SKM-1 treated with dmso at 0.1 percent for 144 hours (cell line): ENCODE measurements around the gene LRRTM4.

Experiments
- DNase-seq: peaks from one replicate; lab custom pipeline; 2025; ENCODE audit not compliant: unreplicated experiment; lab: John Stamatoyannopoulos, UW

LRRTM4 gene

DNA sequence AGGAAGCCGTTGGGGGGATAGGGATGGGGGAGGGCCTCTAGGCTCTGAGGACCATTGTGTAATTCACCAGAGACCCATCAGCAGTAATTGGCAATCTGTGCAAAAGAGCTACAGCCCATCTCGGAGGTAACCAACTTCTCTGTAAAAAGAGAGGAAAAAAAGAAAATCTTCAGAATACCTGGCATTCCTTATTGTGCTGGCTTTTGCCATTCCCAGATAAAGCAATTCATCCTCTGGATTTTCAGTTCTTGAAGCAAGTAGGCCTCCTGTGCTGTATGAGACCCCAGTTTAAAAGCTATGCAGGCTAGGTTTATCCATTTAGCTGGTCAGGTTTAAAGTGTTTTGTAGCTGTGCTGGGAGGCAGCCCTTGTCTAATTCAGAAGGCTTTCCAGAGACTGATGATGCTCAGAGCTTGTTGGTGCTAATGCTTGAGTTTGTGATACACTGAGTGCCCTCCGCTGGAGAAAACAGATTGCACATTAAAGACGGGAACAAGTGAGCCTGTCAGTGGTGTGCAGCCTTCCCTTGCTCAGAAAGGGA, at the start of gene LRRTM4:
Gene LRRTM4, minus strand, starts transcription at position 446 of the 540 bp plus-strand sequence.
- no peak for DNase-seq

DNA sequence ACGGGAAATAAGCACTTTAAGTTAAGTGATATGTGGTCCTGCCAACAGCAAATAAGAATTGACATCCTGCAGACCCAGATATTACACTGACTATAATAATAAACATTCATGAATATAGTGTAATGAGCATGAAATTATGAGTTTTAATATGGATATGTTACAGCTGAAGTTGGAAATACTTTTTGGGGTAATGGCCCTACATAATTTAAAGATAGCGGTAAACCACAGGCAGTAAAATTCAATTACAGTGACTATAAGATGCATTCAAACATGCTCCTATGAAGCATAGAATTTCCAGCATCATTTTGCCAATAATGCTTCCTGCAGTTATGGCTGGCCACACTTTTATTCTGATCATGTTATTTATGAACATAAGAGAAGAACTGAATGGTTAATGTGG, 49.4 kb upstream of the LRRTM4 start:
- DNase-seq: no peak

DNA sequence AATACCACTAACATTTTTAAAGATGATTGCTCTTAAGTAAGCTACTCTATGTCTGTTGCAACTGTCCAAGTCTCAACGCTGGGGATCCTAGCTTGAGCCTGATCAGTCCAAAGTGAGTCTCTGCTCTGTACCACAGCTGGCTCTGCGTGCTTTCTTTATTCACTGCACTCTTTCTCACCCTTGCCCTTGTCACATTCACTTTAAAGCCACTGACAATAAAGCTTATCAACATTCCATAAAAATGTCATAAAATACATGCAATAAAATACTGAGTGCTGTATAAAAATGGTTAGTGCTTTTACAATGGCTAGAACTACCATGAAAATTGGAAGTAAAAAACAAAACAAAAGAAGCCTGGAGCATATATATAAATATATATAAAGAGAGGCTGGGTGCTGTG, 45.5 kb upstream of the LRRTM4 start:
- DNase-seq: no peak

DNA sequence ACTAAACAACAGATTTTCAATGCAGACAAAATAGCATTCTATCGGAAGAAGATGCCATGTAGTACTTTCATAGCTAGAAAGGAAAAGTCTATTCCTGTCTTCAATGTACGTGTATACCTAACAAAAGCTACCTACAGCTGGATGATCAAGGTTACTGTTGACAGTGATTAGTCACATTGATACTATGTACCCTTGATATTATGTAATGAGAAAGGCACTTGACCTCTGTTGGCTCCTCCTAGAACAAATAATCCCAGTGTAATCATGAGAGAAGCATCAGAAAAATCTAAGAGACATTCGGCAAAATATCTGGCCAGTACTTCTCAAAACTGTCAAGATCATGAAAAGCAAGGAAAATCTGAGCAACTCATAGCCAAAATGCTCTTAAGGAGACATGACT, 44.4 kb upstream of the LRRTM4 start:
- no peak for DNase-seq

DNA sequence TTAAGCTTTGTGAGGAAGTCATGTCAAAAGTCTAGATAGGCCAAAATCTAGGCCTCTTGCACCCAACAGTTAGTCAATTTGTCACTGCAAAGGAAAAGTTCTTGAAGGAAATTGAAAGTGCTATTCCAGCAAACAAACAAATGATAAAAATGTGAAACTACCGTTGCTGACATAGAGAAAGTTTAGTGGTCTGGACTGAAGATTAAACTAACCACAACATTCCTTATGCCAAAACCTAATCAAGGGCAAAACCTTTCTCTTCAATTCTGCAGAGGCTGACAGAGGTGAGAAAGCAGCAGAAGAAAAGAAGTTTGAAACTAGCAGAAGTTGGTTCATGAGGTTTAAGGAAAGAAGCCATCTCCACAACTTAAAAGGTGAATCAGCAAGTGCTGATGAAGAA, 44.0 kb upstream of the LRRTM4 start:
- DNase-seq: no peak

DNA sequence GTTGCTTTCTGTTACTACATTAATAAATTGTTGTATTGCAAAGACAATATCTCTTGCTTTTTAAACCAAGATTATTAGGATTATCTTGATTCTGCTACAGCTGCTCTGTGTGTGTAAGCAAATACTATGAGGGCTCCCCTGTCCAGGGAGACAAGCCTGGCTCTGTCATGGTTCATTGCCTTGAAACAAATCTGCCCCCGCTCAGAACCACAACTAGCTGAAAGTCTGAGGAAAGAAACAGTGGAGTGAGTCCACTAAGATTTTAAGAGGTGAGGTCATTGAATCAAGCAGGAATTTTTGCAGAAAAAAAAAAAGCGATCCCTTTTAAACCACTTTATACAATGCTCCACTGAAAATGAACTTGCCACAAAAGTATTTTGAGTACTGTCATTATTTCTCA, 30.8 kb upstream of the LRRTM4 start:
- DNase-seq: no peak

DNA sequence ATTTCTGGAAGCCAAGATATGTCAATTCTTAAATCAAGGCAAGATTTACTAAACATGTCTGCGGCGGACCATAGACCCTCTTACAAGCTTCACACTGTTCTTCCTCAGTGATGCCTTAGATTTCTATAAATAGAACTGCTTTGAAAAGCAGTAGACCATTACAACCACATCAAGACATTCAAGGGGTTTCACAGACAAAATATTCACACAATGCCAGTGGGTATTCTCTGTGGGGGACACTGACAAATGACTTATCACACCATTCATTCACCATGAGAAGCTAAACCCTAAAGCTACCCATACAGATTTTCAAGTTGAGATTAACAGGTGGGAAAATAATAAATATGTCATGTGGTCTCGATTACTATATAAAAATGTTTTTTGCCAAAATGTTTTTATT, 15.9 kb upstream of the LRRTM4 start:
- no peak for DNase-seq

DNA sequence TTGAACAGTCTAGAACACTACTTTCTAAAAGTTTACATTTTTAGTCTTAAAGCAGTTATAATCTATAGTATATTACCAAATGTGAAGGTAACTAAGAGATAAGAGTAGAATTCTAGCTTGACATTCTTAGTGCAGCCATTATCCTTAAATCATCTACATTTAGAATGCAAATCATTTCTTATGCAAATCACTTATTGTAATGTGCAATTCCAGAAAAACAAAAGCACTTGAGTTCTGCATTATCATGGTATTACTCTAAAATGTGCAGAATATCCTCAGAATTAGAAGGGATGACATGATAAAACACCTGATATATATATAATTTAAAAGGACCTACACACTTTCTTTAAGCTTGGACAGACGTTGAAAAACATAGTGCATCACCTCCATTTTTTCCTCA, 712 bp upstream of the LRRTM4 start:
- no peak for DNase-seq

DNA sequence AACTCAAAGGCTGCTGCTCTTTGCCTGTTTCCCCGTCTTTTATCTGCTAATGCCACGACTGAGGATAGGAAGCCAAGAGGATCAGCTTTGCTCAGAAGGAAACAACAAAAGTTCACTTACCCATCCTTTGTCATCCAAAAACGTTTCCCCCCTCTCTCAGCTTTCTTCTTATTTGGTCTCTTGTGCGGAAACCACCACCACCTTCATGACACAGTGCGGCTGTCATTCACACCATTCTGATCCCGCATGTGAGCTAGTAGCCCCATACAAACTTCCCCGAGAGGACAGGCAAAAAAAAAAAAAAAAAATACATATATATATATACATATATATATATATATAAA, 656 bp downstream of the LRRTM4 start:
- no peak for DNase-seq

DNA sequence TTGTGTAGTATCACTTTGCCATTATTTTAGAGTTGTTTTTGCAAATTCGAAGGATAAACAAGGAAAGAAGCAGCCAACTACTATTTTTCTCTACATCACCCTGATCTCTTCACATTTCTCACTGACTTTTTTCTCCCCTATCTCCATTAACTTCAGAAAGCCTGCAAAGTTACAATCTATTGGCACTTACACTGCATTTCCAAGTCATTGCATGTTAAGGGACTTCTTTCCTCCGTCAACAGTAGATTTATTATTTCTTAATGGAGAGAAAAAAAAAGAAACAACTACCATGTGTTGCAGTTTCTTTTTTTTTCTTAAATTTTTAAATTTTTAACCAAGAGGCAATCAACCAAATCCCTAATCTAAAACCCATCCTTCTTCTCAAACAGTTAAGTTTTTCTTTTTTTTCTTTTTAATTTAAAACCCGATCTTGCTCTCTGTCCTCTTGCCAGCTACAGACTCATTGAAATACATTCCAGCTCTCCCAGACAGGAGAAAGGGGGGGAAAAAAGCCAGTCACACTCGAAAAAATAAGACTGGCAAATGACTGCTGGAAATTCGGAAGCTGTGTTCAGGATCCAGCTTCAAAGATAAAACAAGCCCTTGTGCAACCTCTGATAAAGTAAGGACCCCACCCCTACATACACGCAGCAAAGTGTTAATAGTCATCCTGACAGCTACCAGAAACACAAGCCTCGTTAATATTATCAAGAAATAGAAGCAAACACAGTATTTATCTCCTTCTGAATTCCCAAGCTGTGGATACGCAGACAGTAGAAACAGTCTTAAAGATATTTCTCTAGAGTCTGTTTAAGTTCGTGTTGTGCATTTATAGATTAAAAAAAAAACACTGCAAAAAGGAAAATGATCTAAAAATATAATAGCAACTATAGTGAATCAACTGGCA, 1.3 kb downstream of the LRRTM4 start:
- no peak for DNase-seq

DNA sequence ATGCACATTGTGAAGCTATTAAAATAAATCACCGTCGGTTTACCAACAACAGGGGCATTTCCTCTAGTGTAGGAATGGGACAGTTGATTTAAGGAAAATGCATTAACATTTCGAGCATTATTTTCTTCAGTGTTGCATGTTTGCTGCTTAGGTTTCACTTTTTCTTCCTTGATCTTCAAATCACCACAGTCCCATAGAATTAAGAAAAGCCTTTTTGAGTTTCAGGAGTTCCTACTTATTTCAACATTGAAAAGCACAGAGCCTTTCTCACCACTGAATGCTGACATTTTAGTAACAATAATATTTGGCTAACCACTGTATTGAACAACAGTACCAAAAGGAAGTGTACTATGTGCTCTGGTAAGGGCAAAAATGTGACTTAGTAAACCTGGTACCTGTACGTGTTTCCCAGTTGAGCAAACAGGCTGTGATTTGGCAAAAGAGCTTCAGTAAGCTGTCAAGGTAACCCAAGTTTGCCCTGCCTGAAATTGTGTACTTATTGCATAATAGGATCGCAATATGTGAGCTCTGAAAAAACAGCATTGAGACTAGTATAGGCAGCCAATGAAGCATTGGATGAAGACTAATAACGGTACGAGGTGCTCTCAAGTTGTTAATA, 2.2 kb downstream of the LRRTM4 start:
- no peak for DNase-seq

DNA sequence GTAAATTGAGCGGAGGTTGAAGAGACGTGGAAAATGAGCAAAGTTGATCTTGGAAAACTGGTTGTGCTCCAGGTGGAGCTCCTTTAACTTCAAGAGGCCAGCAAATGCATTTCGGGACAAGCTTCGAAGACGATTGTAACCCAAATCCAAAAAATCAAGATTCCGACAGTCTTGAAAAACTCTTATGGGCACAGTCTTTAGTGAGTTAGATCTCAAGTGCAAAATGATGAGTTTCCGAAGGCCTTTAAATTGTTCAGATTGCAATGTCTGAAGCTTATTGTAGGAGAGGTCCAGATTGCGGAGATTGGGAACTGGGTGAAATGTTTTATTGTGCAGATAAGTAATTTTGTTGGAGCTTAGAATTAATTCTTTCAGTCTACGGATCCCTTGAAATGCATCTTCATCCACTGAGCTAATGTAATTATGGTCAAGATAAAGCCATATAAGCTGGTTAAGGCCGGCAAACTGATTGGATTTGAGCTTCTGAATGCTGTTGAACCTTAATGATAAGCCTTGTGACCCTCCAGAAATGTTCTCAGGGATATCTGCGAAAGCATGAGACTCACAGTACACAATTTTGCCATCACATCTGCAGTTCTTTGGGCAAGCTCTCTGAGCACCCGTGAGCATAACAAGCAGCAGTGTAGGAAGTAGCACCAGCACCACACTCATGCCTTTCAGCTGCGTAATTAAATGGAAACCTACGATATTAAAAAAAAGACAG, 2.9 kb downstream of the LRRTM4 start:
- no peak for DNase-seq

DNA sequence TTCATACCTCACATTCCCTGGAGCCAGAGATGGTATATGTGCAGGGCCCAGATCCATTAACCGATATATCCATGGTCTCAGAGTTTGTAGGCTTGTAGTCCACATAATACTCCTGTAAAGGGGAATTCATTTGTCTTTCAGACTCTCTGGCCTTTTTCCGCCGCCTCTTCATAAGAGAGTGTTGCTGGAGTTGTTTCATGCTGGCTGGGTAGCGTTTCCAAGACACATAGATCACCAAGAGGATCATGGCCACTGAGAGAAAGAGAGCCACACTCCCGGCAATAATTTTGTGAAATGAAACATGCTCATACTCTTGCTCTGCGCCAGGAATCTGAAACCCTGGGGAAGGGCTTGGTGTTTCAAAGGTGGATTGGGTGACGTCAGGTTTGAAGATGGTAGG, 3.9 kb downstream of the LRRTM4 start:
- no peak for DNase-seq

DNA sequence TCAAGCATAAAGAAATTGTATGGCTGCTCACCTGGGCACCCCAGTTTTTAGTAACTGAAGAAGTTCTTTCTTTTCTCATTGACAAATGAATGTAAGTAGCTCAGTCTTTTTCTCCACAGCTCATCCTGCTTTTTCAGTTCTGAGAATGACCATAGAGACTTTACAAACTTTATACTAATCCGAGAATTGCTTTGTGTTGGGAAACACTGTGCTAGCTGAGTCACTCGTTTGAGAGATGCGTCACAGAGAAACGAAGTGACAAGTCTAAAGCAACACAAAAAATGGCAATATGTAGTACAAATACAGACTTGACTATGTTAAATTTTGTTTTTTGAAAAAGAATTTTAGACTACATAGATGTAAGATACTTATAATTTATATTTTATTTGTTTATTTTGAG, 9.0 kb downstream of the LRRTM4 start:
- no peak for DNase-seq

DNA sequence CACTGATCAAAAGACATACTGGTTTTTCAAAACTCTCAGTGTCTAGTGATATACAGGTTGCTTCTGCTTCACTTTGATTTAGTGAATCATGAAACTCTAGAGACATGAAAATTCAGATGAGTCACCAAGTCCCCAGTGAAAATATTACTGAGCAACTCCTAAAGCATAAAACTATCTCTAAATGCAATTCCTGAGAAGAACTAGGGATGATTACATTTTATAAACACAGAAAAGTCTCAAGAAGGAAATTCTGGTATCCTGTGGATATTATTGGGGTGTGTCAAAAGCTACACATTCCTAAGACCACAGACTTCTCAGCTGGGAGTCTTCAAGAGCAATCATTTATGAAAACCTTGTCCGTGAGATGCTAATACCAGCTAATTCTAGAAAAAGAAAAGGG, 9.7 kb downstream of the LRRTM4 start:
- no peak for DNase-seq

DNA sequence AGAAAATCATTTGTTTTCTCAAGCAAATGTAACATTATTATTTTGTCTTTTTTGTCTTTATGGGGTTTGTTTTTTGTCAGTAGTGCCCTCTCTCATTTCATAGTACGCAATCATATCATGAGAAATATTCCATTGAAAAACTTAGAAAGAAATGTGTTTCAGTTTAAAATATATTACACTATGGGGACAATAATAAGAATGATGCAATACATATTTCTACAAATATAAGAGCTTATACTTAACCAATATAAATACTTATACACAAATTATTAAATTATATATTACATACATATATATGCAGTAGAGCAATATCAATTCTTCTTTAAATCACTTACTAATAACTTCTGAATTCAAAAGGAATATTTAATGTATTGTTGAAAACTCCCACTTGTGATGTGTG, 13.7 kb downstream of the LRRTM4 start:
- DNase-seq: no peak

DNA sequence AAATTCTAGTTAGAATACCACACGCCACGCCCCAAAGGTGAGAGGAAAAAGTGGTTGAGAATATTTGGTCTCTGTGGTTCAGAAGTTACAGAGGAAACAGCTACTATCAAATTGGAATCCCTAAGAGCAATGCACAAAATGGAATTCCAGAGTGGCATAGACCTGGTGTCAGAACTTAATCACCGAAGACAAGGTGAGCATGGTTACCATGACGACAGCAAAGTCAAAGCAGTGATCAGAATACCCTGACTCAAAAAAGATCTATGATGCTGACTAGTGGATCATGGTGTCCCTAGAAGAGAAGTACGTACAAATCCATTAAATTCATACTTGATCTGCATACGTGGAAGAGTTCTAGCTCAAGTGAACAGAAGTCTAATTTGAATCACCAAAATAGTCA, 14.5 kb downstream of the LRRTM4 start:
- DNase-seq: no peak

DNA sequence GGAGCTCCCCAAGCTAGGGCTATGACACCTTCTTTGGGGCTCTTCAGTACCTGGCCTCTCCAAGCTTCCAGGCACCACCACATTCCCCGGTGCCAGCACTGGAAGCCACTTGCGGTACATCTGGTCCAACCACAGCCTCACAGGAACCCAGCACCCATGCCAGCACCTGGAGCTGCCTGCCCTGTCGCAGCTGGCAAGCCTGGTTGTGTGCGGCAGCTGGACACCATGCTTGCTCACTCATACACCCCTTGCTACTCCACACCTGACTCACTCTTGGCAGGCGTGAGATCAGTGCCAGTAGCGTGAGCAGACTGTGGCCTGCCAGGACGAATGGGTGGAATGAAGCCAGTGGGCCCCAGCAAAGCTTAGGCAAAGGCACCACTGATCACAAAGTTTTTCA, 34.0 kb downstream of the LRRTM4 start:
- no peak for DNase-seq

DNA sequence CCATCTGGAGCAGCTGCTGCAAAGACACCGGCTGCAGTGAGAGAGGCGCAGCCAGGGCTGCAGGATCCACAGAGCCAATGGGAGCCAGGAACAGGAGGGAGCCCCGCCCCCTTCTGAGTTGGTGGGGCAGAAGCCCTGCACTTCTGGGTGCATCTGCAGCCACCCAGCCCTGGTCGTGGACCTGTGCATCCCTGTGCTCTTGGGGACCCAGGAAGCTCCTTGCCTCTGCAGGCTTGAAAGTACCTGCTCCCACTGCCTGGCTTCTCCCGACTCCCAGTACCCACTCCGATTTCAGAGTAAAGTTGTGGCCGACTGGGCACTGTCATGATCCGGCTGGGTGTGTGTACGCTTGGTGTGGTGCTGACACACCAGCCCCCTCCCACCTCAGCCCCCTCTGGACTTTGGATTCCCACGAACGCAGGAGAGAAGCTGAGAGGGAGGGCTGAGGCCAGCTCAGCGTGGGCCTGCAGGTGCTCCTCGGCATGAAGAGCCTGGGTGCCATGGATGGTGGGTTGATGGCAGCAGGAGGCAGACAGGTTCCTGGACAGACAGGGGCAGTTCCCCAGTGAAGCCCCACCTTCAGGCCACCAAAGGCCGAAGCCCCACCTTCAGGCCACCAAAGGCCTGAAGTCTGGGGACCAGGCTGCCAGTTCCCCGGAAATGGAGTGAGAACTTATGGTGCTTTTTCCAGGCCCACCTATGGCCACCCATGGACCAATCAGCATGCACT, 34.9 kb downstream of the LRRTM4 start:
- no peak for DNase-seq

DNA sequence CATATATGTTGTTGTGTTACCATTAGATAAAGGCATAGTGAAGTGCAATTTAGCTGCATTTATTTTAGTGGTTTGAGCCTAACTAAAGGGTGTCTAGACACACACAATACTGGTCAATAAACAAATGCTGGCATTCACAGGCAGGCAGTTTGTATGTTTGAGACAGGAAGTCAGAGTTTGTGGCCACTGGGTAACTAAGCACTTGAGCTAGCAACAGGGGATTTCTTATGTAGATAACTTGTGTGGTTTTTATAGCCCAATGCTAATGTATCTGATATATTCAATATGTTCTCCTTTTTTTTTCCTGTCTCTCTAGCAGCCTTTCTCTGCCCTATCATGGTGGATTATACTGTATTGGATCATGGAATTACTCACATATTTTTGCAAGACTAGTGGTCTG, 38.1 kb downstream of the LRRTM4 start:
- DNase-seq: no peak

DNA sequence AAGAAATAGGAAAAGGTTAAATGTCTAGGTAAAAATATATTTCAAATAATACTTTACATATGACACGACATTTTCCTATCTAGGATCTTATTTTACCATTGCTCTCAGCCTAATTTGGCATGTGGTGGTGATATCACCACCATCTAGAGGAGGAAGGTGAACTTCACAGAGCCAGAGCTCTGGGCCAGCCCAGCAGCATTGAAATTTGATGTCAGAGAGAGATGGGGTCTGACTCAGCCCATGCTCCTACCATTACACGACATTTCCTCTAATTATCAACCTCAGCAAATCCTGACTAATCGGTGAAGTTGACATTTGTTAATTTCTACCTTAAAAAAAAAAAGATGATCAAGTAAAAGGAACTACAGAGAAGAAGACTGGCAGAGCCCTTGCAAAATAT, 42.3 kb downstream of the LRRTM4 start:
- DNase-seq: no peak
